Liver (tissue), 9 donors: ENCODE measurements around the gene ABHD12. TPM values are rescaled to one million over a fixed set of nuclear protein-coding genes. Genes with fewer than 3 reads are reported as not detected.

Experiments
- DNase-seq: peaks from one replicate; pipeline ENCODE4 v3.0.0-alpha.2; 2017; ENCODE audit warnings: low spot score
- H3K27ac ChIP-seq, 2 donors: one replicate each; pipeline ENCODE4 v1.7.0; 2013; ENCODE audit warnings: inconsistent platforms in 2 of 2, low read length in 2 of 2, control low read depth in 1 of 2, low read depth in 1 of 2, mild to moderate bottlenecking in 1 of 2
- H3K27me3 ChIP-seq, 4 donors: one replicate each; pipeline versions ENCODE4 v1.6.1 to v1.7.0; 2013; ENCODE audit warnings: low read length in 3 of 4, inconsistent platforms in 1 of 4, mild to moderate bottlenecking in 1 of 4, moderate library complexity in 1 of 4; ENCODE audit not compliant: control insufficient read depth in 4 of 4, insufficient read depth in 4 of 4
- H3K36me3 ChIP-seq, 4 donors: one replicate each; pipeline versions ENCODE4 v1.6.1 to v1.7.0; 2013; ENCODE audit warnings: low read length in 3 of 4, mild to moderate bottlenecking in 3 of 4, low read depth in 1 of 4, moderate library complexity in 1 of 4; ENCODE audit not compliant: control insufficient read depth in 4 of 4, insufficient read depth in 3 of 4
- H3K4me1 ChIP-seq, 4 donors: one replicate each; pipeline versions ENCODE4 v1.6.1 to v1.7.0; 2013; ENCODE audit warnings: low read length in 3 of 4, mild to moderate bottlenecking in 3 of 4, moderate library complexity in 1 of 4; ENCODE audit not compliant: control insufficient read depth in 4 of 4, insufficient read depth in 4 of 4
- H3K4me3 ChIP-seq, 3 donors: one replicate each; pipeline versions ENCODE4 v1.6.1 to v1.7.0; 2013; ENCODE audit warnings: low read length in 3 of 3, control low read depth in 1 of 3, low read depth in 1 of 3, mild to moderate bottlenecking in 1 of 3
- H3K9ac ChIP-seq, 2 donors: one replicate each; pipeline ENCODE4 v1.7.0; 2013; ENCODE audit warnings: low read length in 2 of 2, mild to moderate bottlenecking in 2 of 2, moderate library complexity in 2 of 2, control low read depth in 1 of 2, low read depth in 1 of 2
- H3K9me3 ChIP-seq, 4 donors: one replicate each; pipeline versions ENCODE4 v1.6.1 to v1.7.0; 2013; ENCODE audit warnings: low read length in 3 of 4; ENCODE audit not compliant: control insufficient read depth in 4 of 4
- CTCF ChIP-seq: fragments of 150-350 bp; IDR thresholded peaks from 2 replicates; pipeline ENCODE4 v1.5.1; 2017; ENCODE audit warnings: improper control_type of control experiment, low read depth, low read length; ENCODE audit not compliant: missing input control
- EGR1 ChIP-seq, 2 donors: IDR thresholded peaks; 2 replicates each; pipeline ENCODE4 v1.6.1; 2016 to 2018; ENCODE audit warnings: antibody characterized with exemption in 2 of 2, low read depth in 2 of 2
- FOXA1 ChIP-seq: IDR thresholded peaks from 2 replicates; pipeline ENCODE4 v1.6.1; 2016; ENCODE audit warnings: antibody characterized with exemption
- FOXA2 ChIP-seq: IDR thresholded peaks from 2 replicates; pipeline ENCODE4 v1.6.1; 2016; ENCODE audit warnings: antibody characterized with exemption
- GABPA ChIP-seq, 2 donors: IDR thresholded peaks in 1 of 2; conservative IDR thresholded peaks in 1 of 2; 2 replicates each; pipeline ENCODE4 v1.6.1; 2016; ENCODE audit warnings: antibody characterized with exemption in 2 of 2, mild to moderate bottlenecking in 1 of 2, moderate library complexity in 1 of 2
- HNF4A ChIP-seq, 2 donors: conservative IDR thresholded peaks; 2 replicates each; pipeline ENCODE4 v1.6.1; 2016; ENCODE audit warnings: antibody characterized with exemption in 2 of 2, mild to moderate bottlenecking in 2 of 2
- HNF4G ChIP-seq: IDR thresholded peaks from 2 replicates; pipeline ENCODE4 v1.6.1; 2016; ENCODE audit warnings: antibody characterized with exemption
- JUND ChIP-seq, 2 donors: IDR thresholded peaks; 2 replicates each; pipeline ENCODE4 v1.6.1; 2016; ENCODE audit warnings: antibody characterized with exemption in 2 of 2
- MAX ChIP-seq: IDR thresholded peaks from 2 replicates; pipeline ENCODE4 v1.6.1; 2016; ENCODE audit warnings: antibody characterized with exemption
- NR2F2 ChIP-seq: IDR thresholded peaks from 2 replicates; pipeline ENCODE4 v1.6.1; 2016; ENCODE audit warnings: antibody characterized with exemption
- RAD21 ChIP-seq, 2 donors: IDR thresholded peaks; 2 replicates each; pipeline ENCODE4 v1.6.1; 2016; ENCODE audit warnings: antibody characterized with exemption in 2 of 2, mild to moderate bottlenecking in 2 of 2
- RXRA ChIP-seq, 2 donors: IDR thresholded peaks; 2 replicates each; pipeline ENCODE4 v1.6.1; 2017 to 2018; ENCODE audit warnings: antibody characterized with exemption in 2 of 2, mild to moderate bottlenecking in 1 of 2
- SP1 ChIP-seq: IDR thresholded peaks from 2 replicates; pipeline ENCODE4 v1.6.1; 2018; ENCODE audit warnings: antibody characterized with exemption, mild to moderate bottlenecking
- TAF1 ChIP-seq: conservative IDR thresholded peaks from 2 replicates; pipeline ENCODE4 v1.6.1; 2016; ENCODE audit warnings: antibody characterized with exemption, mild to moderate bottlenecking
- YY1 ChIP-seq: IDR thresholded peaks from 2 replicates; pipeline ENCODE4 v1.6.1; 2016; ENCODE audit warnings: antibody characterized with exemption, mild to moderate bottlenecking
- WGBS: extraction: QIAGEN DNeasy Blood & Tissue Kit; methylation state at CpG from one replicate; pipeline ENCODE4 v1.1.7; 2013; 5-methylcytosine and 5-hydroxymethylcytosine counted together
- polyA plus RNA-seq, 2 donors: library from polyadenylated mRNA; stranded (reverse) in 1 of 2; unstranded in 1 of 2; fragments of 200-250 nt in 1 of 2; fragments of >200 nt in 1 of 2; fragmentation: Nextera tagmentation in 1 of 2; extraction: Ambion mirVana in 1 of 2; gene quantifications; one replicate each; pipeline versions ENCODE4 v1.2.1 to v1.2.3, GENCODE V29; 2013 to 2015
- total RNA-seq, 2 donors: library from RNA; depleted of rRNA; stranded (reverse); fragments of >200 nt; gene quantifications; one replicate each; pipeline ENCODE4 v1.2.3, GENCODE V29; 2014
- TF ChIP-seq, protein P1 (sequence below): IDR thresholded peaks from 2 replicates; pipeline ENCODE4 v1.6.1; 2016; ENCODE audit warnings: antibody characterized with exemption, mild to moderate bottlenecking
- TF ChIP-seq, protein P2 (sequence below): IDR thresholded peaks from 2 replicates; pipeline ENCODE4 v1.6.1; 2016; ENCODE audit warnings: antibody characterized with exemption
- TF ChIP-seq, protein P3 (sequence below): IDR thresholded peaks from 2 replicates; pipeline ENCODE4 v1.6.1; 2016; ENCODE audit warnings: antibody characterized with exemption
- donor health status: healthy.
- donor health status: healthy.
- donor health status: healthy.
- donor health status: healthy.
- donor health status: healthy.

Gene ABHD12
- total and polyA plus RNA-seq, 4 donors = 11.1 to 15.4 (median 12.9) TPM

GRCh38 chr20:25292176-25292891 is 98.3 kb downstream of the ABHD12 start:
- Histone ChIP-seq H3K36me3 (peaks cover 0 to 5% (median 0%) of the 10 kb centered on the region in 4 donors), H3K4me1 (peaks cover 0 to 4% (median 0%) of the 10 kb centered on the region in 4 donors), H3K9ac (no peak overlapping the region), H3K27me3 (no peaks in the 10 kb centered on the region), H3K4me3 (no peak overlapping the region), H3K9me3 (no peaks in the 10 kb centered on the region), H3K27ac (no peak overlapping the region)
- TF ChIP-seq FOXA1 (no peak), YY1 (no peak), HNF4G (no peak), JUND (IDR thresholded peaks at IDR 0.05) (no peak), RXRA (IDR thresholded peaks at IDR 0.05) (no peak), SP1 (no peak), FOXA2 (no peak), TAF1 (no peak), HNF4A (conservative IDR thresholded peaks at IDR 0.05) (no peak), GABPA (IDR thresholded peaks at IDR 0.05 in 1 of 2, conservative IDR thresholded peaks at IDR 0.05 in 1 of 2) (no peak), EGR1 (IDR thresholded peaks at IDR 0.05; ENCODE audit: low read depth in 2 of 2) (no peak), NR2F2 (no peak), MAX (no peak), RAD21 (IDR thresholded peaks at IDR 0.05) (no peak), CTCF (no peak)
- TF ChIP-seq, protein P1, sequence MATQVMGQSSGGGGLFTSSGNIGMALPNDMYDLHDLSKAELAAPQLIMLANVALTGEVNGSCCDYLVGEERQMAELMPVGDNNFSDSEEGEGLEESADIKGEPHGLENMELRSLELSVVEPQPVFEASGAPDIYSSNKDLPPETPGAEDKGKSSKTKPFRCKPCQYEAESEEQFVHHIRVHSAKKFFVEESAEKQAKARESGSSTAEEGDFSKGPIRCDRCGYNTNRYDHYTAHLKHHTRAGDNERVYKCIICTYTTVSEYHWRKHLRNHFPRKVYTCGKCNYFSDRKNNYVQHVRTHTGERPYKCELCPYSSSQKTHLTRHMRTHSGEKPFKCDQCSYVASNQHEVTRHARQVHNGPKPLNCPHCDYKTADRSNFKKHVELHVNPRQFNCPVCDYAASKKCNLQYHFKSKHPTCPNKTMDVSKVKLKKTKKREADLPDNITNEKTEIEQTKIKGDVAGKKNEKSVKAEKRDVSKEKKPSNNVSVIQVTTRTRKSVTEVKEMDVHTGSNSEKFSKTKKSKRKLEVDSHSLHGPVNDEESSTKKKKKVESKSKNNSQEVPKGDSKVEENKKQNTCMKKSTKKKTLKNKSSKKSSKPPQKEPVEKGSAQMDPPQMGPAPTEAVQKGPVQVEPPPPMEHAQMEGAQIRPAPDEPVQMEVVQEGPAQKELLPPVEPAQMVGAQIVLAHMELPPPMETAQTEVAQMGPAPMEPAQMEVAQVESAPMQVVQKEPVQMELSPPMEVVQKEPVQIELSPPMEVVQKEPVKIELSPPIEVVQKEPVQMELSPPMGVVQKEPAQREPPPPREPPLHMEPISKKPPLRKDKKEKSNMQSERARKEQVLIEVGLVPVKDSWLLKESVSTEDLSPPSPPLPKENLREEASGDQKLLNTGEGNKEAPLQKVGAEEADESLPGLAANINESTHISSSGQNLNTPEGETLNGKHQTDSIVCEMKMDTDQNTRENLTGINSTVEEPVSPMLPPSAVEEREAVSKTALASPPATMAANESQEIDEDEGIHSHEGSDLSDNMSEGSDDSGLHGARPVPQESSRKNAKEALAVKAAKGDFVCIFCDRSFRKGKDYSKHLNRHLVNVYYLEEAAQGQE = no peak
- TF ChIP-seq, protein P2, sequence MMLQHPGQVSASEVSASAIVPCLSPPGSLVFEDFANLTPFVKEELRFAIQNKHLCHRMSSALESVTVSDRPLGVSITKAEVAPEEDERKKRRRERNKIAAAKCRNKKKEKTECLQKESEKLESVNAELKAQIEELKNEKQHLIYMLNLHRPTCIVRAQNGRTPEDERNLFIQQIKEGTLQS = no peak
- TF ChIP-seq, protein P3, sequence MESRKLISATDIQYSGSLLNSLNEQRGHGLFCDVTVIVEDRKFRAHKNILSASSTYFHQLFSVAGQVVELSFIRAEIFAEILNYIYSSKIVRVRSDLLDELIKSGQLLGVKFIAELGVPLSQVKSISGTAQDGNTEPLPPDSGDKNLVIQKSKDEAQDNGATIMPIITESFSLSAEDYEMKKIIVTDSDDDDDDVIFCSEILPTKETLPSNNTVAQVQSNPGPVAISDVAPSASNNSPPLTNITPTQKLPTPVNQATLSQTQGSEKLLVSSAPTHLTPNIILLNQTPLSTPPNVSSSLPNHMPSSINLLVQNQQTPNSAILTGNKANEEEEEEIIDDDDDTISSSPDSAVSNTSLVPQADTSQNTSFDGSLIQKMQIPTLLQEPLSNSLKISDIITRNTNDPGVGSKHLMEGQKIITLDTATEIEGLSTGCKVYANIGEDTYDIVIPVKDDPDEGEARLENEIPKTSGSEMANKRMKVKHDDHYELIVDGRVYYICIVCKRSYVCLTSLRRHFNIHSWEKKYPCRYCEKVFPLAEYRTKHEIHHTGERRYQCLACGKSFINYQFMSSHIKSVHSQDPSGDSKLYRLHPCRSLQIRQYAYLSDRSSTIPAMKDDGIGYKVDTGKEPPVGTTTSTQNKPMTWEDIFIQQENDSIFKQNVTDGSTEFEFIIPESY = no peak
- DNase-seq = no peak
- WGBS = 96% methylated on average over 35 of the region's 35 CpGs
